GM21423 (cell line): ENCODE results near the gene DCAF5.
"Not testable (repeated sequence)": the region's sequence is repeated elsewhere in the genome, so short reads cannot be mapped to it uniquely, and the experiment has no call there.

Experiments
- ATAC-seq: cut with Tn5 transposase; IDR thresholded peaks from one replicate; pipeline ENCODE4 v1.9.1; 2021; ENCODE audit warnings: mild to moderate bottlenecking, moderate library complexity; ENCODE audit not compliant: unreplicated experiment

The DCAF5 gene

GRCh38 chr14:69043596-69044260, 109.2 kb downstream of the DCAF5 start:
- no peak for ATAC-seq

DNA sequence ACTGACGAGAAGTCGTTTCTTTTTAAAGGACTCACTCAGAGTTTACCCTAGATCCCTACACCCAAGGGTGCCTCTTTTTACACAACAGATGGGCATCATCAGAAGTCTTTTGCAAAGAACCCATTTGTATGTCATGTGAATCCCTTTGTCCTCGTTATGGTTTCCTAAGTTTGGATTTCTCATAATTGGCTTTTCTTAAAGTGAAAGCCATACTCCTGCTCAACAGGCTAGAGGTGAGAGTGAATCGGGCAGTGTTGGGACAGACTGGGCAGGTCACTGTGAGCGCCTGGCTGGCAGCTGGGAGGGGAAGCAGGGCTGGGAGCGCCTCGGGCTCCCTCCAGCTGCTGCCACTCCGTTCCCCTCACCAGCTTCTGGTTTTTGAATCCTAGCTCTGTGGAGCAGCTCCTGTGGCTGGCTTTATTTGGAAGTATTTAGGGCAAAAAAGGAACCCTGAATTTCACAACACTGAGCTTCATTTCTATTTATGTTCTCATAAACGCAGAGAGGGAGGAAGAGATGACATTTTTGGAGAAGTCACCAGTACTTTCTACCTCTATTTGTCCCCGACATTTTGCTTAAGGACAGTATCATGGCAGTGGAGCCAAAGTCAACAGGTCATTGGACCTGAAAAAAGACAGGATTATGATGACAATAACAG, 110.0 kb downstream of the DCAF5 start:
- ATAC-seq = no peak

DNA sequence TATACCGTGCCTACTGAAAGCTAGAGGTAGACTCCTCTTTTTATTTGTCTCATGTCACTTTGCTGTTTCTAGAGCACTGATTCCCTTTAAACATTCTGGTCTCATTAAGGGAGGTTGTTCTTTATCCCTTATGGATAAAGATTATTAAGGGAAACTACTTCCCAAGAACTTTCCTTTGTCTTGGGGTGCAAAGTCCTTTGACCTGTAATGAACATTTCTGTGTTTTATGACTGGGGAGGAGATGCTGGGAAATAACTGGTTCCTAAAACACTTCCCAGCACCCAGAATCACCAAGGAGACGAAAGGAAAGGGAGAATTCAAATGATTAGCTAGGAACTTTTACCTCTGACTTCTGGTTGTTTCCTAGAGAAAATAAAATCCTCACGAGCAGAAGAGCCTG, 110.6 kb downstream of the DCAF5 start:
- ATAC-seq = no peak

GRCh38 chr14:69041783-69042182, 111.1 kb downstream of the DCAF5 start:
- no peak for ATAC-seq

GRCh38 chr14:69040353-69040752, 112.6 kb downstream of the DCAF5 start:
- ATAC-seq = no peak

DNA sequence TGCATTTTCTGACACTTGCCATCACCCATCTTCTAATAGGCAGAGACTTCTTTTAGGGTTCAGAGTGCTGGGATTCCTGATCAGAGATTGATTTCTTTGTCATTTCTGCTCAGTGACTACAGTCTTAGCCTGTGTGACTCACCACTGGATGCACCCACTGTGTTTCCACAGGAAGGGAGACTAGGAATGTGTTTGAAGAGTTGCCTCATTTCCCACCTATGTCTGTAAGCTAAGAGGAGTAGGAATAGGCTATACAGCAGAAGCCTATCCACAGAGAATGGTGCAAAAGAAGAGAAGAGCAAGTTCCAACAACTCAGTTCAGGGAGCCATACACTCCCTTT, 113.7 kb downstream of the DCAF5 start:
- ATAC-seq = no peak

DNA sequence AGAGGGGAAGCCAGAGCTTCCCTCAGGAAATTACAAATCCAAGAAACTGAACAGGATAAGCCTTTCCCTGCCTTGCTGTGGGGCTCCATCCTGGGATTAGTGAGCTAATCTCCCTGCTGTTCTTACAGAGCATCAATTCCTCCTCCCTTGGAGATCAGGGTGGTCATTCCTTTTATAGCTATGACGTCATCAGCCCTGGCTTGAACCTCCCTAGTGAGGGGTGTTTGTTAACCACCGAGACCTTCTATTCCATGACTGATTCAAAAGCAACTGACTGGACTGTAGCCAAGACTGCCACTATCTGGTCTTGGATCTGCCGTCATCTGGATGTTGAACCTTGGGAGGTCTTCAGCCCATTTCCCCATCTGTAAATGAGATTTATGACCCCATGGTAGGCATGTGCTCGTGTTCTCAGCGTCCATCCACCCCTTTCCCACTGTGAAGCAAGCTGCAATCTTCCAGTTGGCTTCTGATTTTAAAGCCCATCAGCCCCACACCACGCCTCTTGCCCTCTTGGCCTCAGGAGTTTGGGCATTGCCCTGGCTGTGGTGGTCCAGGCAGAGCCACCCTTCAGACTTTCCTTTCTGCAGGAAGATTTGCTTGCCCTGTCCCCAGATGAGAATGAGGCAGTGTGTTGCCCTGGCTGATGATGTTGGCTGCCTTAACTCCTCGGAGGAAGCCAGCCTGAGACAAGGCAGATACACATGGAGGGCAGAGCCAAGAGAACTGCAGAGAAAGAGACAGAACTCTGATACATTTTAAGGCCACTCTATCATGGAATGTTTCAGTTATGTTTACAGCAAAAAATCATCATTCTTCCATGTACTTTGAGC, 114.2 kb downstream of the DCAF5 start:
- no peak for ATAC-seq

- ATAC-seq = no peak
Observed at GRCh38 chr14:69037790-69038454, 115.0 kb downstream of the DCAF5 start.

GRCh38 chr14:69036757-69037506, 116.0 kb downstream of the DCAF5 start:
- no peak for ATAC-seq

GRCh38 chr14:69034612-69035262, 118.2 kb downstream of the DCAF5 start:
- no peak for ATAC-seq

GRCh38 chr14:69027242-69027913, 125.5 kb downstream of the DCAF5 start:
- ATAC-seq = no peak

- no peak for ATAC-seq
Observed at GRCh38 chr14:69023035-69023434, 129.9 kb downstream of the DCAF5 start.

- ATAC-seq = not testable (repeated sequence)
Observed at GRCh38 chr14:69022093-69022492, 130.8 kb downstream of the DCAF5 start.

- ATAC-seq = no peak
Observed at GRCh38 chr14:69017706-69018105, 135.2 kb downstream of the DCAF5 start.

GRCh38 chr14:69014829-69015259, 138.1 kb downstream of the DCAF5 start:
- no peak for ATAC-seq

- no peak for ATAC-seq
Observed at GRCh38 chr14:69013943-69014782, 138.8 kb downstream of the DCAF5 start.

DNA sequence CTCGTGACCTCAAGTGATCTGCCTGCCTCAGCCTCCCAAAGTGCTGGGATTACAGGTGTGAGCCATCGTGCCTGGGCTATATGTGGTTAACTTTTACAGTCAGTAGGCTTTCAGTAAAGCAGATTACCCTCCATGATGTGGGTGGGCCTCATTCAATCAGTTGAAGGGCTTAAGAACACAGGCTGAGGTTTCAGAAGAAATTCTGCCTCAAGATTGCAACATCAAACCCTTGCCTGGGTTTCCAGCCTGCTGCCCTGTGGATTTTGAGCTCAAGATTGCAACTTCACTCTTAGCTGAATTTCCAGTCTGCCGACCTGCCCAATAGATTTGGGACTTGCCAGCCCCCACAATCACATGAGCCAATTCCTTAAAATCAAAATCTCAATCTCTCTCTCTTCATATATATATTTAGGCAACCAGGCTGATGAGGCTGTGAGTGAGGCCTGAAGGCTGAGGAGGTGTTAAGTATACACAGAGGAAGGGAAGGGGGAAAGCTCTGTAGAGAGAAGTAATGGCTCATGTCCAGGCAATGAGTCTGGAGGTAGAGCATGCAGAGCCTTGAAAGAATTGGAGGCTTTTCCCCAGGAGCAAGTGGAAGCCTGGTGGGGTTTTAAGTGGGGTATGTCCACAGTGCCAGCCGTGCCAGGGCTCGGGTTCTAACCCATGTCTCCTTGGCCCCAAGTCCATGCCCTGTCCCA, 140.5 kb downstream of the DCAF5 start:
- ATAC-seq = no peak

- no peak for ATAC-seq
Observed at GRCh38 chr14:69010648-69011047, 142.3 kb downstream of the DCAF5 start.
